Activated naive CD8-positive, alpha-beta T cell treated with anti-CD3 and anti-CD28 coated beads for 36 hours (primary cell): Measurements from ENCODE around the gene PMM2. TPM values are rescaled to one million over a fixed set of nuclear protein-coding genes. Genes with fewer than 3 reads are reported as not detected.
"Not testable (repeated sequence)": the region's sequence is repeated elsewhere in the genome, so short reads cannot be mapped to it uniquely, and the experiment has no call there.

Experiments used
- DNase-seq: peaks from one replicate; pipeline ENCODE4 v3.0.0; 2021
- H3K27ac Mint-ChIP-seq: one replicate; pipeline ENCODE4 v1.8.0; 2022; ENCODE audit warnings: mild to moderate bottlenecking, moderate library complexity, mixed read lengths
- H3K27me3 Mint-ChIP-seq: one replicate; pipeline ENCODE4 v1.8.0; 2022; ENCODE audit warnings: mild to moderate bottlenecking, mixed read lengths
- H3K36me3 Mint-ChIP-seq: one replicate; pipeline ENCODE4 v1.8.0; 2021; ENCODE audit warnings: mild to moderate bottlenecking, mixed read lengths
- H3K4me1 Mint-ChIP-seq: one replicate; pipeline ENCODE4 v1.8.0; 2021; ENCODE audit warnings: mixed read lengths
- H3K4me3 Mint-ChIP-seq: one replicate; pipeline ENCODE4 v1.8.0; 2022; ENCODE audit warnings: mild to moderate bottlenecking, moderate library complexity, mixed read lengths
- H3K9me3 Mint-ChIP-seq: one replicate; pipeline ENCODE4 v1.8.0; 2022; ENCODE audit warnings: mixed read lengths
- total RNA-seq, 2 experiments: library from RNA; stranded (reverse); gene quantifications; one replicate each; pipeline ENCODE4 v1.2.3, GENCODE V29; 2021

The PMM2 gene
- total RNA-seq, 2 experiments from 2014 or later, result 59.0 to 59.8 TPM

DNA sequence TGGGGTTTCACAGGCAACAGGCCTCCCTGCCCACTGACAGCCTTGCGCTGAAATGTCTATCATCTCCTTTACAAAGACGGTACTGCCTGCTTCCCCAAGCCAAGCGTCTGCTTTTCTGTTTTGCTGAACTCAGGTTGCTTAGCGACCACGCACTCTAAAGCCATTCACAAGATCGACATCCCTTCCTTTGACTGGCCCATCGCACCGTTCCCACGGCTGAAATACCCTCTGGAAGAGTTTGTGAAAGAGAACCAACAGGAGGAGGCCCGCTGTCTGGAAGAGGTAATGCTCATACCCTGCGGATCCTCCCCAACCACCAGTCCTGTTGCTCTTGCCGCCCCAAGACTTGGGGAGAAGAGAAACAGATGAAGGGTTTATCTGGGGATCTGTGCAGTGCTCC is 28.9 kb upstream of the PMM2 start:
- Mint-ChIP-seq H3K27ac (no peak overlapping the region), H3K4me3 (no peak overlapping the region), H3K27me3 (no peaks in the 10 kb centered on the region), H3K36me3 (no peaks in the 10 kb centered on the region), H3K9me3 (no peaks in the 10 kb centered on the region), H3K4me1 (no peaks in the 10 kb centered on the region)
- DNase-seq, result no peak

DNA sequence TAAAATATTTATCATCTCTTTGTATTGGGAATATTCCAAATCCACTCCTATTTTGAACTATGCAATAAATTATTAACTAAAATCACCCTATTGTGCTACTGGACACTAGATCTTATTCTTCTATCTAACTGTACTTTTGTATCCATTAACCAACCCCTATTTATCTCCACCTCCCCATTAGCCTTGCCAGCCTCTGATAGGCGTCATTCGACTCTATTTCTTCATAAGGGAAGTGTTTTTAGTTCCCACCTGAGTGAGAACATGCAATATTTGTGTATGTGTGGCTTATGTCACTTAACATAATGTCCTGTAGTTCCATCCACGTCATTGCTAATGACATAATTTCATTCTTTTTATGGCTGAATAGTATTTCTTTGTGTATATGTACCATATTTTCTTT is 24.1 kb upstream of the PMM2 start:
- peaks cover 8% of the 10 kb centered on the region for H3K36me3 Mint-ChIP-seq
- H3K27me3 Mint-ChIP-seq, result no peaks in the 10 kb centered on the region
- no peak overlapping the region for H3K4me3 Mint-ChIP-seq
- peaks cover 2% of the 10 kb centered on the region for H3K9me3 Mint-ChIP-seq
- H3K27ac Mint-ChIP-seq, result no peak overlapping the region
- no peaks in the 10 kb centered on the region for H3K4me1 Mint-ChIP-seq
- no peak for DNase-seq

DNA sequence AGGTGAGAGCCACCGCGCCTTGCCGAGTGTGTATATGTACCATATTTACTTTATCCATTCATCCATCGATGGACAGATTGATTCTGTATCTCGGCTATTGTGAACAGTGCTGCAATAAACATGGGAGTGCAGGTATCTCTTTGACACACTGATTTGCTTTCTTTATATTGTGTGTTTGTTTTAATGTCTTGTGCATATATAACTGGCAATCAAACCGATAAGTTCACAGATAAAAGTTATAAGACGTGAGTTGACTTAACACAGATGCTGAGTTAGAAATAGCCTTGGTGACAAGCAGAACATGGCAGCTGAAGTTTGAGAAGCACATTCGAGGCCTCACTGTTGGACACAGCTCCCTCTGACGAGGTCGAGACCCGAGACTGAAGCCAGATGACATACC is 23.4 kb upstream of the PMM2 start:
- no peak overlapping the region for H3K27ac Mint-ChIP-seq
- H3K36me3 Mint-ChIP-seq, result peaks cover 8% of the 10 kb centered on the region
- no peaks in the 10 kb centered on the region for H3K4me1 Mint-ChIP-seq
- H3K27me3 Mint-ChIP-seq, result no peaks in the 10 kb centered on the region
- H3K9me3 Mint-ChIP-seq, result peaks cover 2% of the 10 kb centered on the region
- H3K4me3 Mint-ChIP-seq, result no peak overlapping the region
- DNase-seq, result no peak

DNA sequence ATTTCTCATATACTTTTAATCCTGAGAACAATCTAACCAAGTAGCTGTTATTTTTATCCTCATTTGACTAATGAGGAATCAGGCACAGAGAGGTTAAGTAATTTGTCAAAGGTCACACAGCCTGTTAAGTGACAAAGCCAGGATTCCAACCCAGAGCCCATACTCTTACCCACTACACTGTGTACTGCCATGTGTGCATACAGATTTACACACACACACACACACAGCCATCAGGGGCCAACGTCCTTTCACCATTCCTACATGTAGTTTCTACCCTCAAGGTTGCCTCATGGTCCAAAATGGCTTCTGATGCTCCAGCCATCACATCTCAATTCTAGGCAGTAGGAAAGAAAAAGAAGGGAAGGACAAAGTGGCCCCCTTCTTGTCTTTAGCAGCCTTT is 22.3 kb upstream of the PMM2 start:
- Mint-ChIP-seq H3K27me3 (no peaks in the 10 kb centered on the region), H3K36me3 (peaks cover 8% of the 10 kb centered on the region), H3K27ac (no peak overlapping the region), H3K4me1 (no peaks in the 10 kb centered on the region), H3K9me3 (peaks cover 2% of the 10 kb centered on the region), H3K4me3 (no peak overlapping the region)
- DNase-seq, result no peak

DNA sequence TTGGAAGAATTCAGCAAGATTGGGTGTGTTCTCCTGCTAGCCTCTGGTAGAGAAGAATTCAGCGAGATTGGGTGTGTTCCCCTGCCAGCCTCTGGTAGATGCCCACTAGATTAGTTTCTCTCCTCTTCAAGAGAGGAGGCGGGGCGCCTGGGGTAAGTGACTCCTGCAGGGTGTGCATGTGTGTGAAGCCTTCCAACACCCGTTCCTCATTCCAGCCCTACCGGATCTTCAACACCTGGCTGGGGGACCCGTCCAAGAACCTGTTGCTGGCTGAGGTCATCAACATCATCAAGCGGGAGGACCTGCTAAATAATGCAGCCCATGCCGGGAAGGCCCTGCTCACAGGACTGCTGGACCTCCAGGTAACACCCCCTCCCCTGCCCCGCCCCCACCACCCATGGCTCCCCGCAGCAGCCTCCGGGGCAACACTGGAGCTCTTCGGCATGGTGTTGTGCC is 21.5 kb upstream of the PMM2 start:
- Mint-ChIP-seq H3K27me3 (no peaks in the 10 kb centered on the region), H3K27ac (no peak overlapping the region), H3K4me1 (no peaks in the 10 kb centered on the region), H3K4me3 (no peak overlapping the region), H3K9me3 (peaks cover 2% of the 10 kb centered on the region), H3K36me3 (peaks cover 8% of the 10 kb centered on the region)
- DNase-seq, result no peak

DNA sequence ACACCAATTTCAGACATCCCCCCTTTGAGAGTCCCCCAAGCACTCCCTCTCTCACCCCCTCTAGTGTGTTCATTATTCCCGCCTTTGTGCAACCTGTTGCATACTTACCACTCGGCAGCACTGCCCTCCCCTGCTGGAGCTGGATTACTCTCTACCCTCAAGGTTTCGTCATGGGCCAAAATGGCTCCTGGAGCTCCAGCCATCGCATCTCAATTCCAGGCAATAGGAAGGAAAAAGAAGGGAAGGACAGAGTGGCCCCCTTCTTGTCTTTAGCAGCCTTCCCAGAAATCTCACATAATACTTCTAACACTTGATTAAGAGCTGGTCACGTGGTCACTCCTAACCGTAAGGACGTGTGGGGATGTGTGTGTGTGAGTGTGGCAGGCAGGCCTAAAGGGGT is 20.4 kb upstream of the PMM2 start:
- Mint-ChIP-seq H3K27me3 (no peaks in the 10 kb centered on the region), H3K27ac (no peak overlapping the region), H3K9me3 (peaks cover 2% of the 10 kb centered on the region), H3K36me3 (peaks cover 8% of the 10 kb centered on the region), H3K4me1 (no peaks in the 10 kb centered on the region), H3K4me3 (no peak overlapping the region)
- no peak for DNase-seq

DNA sequence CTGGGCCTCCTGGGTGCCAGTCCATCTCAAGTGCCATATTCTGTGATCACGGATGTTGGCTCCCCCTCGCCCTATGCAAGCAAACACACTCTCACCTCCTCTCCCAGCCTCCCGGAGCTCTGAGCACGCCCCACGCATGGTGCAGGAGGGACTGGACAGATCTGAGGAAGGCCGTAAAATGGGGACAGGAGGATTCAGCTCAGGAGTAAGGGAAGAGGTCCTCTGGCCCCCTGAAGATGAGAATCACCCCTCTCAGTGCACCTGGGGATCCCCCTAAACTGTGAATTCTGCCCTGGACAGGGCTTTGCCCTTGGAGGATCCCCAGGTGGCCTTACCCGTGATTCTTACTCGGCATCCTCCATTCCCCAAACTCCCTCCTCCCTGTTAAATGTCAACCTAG is 15.8 kb upstream of the PMM2 start:
- Mint-ChIP-seq H3K4me3 (no peak overlapping the region), H3K4me1 (no peaks in the 10 kb centered on the region), H3K27me3 (no peaks in the 10 kb centered on the region), H3K27ac (no peak overlapping the region), H3K36me3 (peaks cover 3% of the 10 kb centered on the region), H3K9me3 (peaks cover 2% of the 10 kb centered on the region)
- no peak for DNase-seq

DNA sequence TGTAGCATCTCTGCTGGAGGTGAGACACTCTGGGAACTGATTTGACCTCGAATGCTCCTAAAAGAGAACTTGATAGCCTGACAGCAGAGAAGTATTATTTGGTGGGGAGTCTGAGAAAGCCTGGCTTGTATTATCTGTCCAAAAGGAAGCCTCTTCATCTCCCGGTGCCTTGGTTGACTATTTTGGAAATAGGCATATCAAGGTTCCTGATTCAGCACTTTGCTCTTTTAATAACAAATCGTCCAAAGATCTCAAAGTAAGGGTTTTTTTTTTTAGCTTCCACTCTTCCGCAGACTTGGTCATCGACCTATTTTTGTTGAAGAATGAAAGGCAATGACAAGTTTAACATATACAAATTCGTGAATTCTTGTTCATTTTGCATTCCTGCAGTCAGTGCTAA is 15.0 kb upstream of the PMM2 start:
- Mint-ChIP-seq H3K4me1 (no peaks in the 10 kb centered on the region), H3K9me3 (no peaks in the 10 kb centered on the region), H3K4me3 (no peak overlapping the region), H3K27me3 (no peaks in the 10 kb centered on the region), H3K36me3 (no peaks in the 10 kb centered on the region), H3K27ac (no peak overlapping the region)
- no peak for DNase-seq

DNA sequence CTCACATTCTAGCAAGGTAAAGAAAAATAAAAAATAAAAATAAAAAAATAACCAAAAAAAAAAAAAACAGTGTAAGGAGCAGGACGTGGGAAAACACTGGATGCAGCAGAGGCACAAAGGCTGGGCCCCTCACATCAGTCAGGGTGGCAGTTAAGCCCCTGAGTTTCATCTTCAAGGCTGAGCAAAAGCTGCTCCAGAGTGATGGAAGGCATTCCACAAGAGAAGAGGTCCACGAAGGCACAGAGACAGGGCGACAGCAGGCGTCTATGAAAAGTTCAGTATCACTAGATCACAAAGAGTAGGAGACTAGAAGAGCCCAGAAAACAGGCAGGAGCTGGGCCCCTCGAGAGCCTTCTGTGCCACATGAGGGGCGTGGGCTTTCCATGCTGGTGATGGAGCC is 12.2 kb upstream of the PMM2 start:
- Mint-ChIP-seq H3K36me3 (no peaks in the 10 kb centered on the region), H3K4me1 (no peaks in the 10 kb centered on the region), H3K27ac (no peak overlapping the region), H3K27me3 (no peaks in the 10 kb centered on the region), H3K9me3 (no peaks in the 10 kb centered on the region), H3K4me3 (no peak overlapping the region)
- DNase-seq, result no peak

DNA sequence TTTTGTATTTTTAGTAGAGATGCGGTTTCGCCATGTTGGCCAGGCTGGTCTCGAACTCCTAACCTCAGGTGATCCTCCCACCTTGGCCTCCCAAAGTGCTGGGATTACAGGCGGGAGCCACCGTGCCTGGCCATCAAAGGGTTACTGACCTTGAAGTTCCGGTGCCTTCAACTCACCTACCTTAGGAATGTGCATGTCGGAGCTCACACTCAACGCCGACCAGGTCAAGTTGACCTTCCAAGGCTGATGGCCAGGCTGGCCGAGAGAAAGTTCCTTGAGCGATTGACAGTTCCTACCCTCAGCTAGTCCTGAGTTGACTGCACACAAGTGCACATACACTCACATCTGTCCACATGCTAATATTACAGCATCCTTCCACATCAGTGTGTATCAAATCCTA is 11.3 kb upstream of the PMM2 start:
- not testable (repeated sequence) for H3K27me3 Mint-ChIP-seq, DNase-seq, H3K9me3 Mint-ChIP-seq, H3K36me3 Mint-ChIP-seq, H3K4me1 Mint-ChIP-seq, H3K27ac Mint-ChIP-seq, H3K4me3 Mint-ChIP-seq

DNA sequence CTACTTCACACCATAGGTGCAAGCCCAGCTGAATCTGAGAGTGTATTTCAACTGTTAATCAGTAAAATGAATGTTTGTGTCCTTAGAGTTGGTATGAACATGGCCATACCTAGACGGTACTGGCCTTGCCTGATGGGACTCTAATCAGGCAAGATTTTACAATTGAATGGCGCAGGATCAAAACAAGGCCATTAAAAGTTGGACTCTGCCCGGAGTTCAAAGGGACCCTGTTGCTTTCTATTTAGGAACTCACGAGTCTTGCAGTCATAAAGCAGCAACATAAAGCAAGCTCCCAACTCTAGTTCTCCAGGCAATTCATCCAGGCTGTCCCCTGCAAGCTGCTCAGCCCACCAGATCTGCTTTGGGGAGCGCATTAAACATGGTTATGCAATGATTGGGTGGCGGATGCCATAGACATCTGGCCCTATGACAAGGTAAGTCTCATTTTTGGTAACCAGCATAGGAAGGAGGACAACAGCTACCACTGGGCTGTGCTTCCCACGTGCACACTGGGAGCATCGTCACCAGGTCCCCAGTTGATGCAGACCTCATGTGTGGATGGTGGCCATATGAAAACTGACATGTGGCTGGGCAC is 9.0 kb upstream of the PMM2 start:
- H3K4me1 Mint-ChIP-seq, result peaks cover 3% of the 10 kb centered on the region
- no peaks in the 10 kb centered on the region for H3K27me3 Mint-ChIP-seq
- no peak overlapping the region for H3K4me3 Mint-ChIP-seq
- no peaks in the 10 kb centered on the region for H3K9me3 Mint-ChIP-seq
- no peak for DNase-seq
- H3K27ac Mint-ChIP-seq, result no peak overlapping the region
- no peaks in the 10 kb centered on the region for H3K36me3 Mint-ChIP-seq

DNA sequence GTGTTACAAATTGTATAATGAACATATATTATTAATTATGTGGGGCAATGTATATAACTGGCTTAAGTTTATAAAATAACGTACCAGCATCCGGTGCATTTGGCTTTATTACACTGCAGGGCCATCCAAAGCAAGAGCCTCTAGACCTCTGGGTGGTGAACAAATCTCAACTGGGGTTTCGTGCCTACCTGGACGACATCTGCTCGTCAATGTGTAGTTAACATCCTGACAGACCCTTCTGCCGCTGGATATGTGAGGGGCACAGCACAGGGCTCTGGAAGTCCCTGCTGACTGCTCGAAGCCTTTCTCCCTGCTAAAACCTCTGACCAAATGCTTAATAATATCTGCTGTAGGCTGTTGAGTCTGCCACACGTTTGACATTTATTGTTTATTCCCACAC is 2.5 kb upstream of the PMM2 start:
- Mint-ChIP-seq H3K4me1 (peaks cover 37% of the 10 kb centered on the region), H3K36me3 (peaks cover 17% of the 10 kb centered on the region), H3K27me3 (no peaks in the 10 kb centered on the region), H3K9me3 (no peaks in the 10 kb centered on the region), H3K27ac (no peak overlapping the region), H3K4me3 (no peak overlapping the region)
- DNase-seq, result no peak

DNA sequence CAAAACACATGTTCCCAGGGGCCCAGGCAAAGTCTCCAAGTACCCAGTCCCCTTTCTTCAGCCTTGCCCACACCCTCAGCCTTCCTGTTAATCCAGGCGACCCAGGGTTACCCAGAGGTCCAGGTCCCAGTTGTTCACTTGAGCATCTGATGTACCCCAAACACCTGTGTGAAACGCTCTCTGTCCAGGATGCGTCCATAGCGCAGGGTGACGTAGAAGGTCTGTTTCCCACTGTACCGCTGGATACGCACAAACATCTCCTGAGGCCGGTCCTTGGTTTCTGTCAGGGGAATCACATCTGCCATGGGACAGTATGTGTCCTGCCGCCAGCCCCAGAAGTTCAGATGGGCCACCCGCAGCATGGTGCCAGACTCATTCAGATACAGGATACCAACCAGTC is 1.8 kb upstream of the PMM2 start:
- no peaks in the 10 kb centered on the region for H3K27me3 Mint-ChIP-seq

DNA sequence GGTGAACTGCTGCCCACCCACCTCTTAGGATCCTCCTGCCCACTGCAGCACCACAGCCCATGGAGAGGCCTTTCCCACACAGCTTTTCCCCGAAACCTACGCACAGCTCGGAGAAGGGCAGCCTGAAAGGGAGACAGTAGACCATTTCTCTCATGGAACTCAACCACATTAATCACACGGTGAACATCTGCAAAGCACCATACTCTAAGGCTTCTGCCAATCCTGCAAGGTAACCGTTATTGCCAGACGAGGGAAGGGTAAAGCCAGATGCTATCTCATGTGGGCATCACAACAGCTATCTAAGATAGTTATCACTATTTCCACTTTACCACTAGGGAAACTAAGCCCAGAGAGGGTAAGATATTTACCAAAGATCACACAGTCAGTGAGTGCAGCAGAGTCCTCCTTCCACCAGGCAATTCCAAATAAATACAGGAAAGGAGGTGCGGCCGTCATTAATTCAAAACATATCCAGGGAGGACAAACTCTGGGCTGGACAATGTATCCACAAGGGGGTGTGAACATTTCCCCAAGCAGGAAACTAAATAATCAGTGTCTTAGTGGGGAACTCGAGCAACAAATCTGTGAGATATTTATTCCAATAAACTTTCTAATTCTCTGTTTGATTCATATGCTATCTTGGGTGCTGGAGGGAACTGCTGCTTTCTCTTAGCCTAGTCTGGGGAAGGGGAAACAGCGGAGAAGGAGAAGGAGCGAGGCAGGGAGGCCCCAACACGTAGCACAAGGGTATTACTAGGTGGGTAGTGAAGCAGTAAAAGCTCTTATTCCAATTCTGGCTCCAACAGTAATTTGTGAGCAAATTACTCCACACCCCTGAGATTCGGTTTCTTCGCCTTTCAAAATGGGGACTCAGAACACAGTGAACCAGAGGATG is 923 bp upstream of the PMM2 start:
- peaks cover 40% of the 10 kb centered on the region for H3K4me1 Mint-ChIP-seq

More for the DNA sequence above, 1.8 kb upstream of the PMM2 start:
- Mint-ChIP-seq H3K4me1 (peaks cover 38% of the 10 kb centered on the region), H3K4me3 (no peak overlapping the region), H3K9me3 (no peaks in the 10 kb centered on the region), H3K27ac (no peak overlapping the region), H3K36me3 (peaks cover 17% of the 10 kb centered on the region)
- DNase-seq, result no peak

DNA sequence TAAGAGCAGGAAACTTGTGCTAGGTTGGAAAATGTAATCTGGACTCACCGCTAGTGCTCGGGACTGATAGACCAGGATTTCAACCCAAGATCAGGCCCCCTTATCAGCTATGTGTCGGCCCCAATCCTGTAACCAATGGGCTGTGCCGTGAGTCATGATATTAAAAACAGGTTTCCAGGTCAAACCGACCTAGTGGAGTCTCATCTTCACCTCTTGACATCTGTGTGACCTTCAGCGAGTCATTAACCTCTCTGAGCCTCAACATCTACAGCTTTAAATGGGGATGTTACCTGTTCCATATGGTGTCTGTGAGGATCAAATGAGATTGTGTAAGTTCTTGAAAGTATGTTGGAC is 512 bp downstream of the PMM2 start:
- H3K27ac Mint-ChIP-seq, result peak overlapping the region; percentile 96
- H3K9me3 Mint-ChIP-seq, result no peaks in the 10 kb centered on the region
- H3K4me1 Mint-ChIP-seq, result peaks cover 37% of the 10 kb centered on the region
- H3K36me3 Mint-ChIP-seq, result peaks cover 32% of the 10 kb centered on the region
- no peaks in the 10 kb centered on the region for H3K27me3 Mint-ChIP-seq
- DNase-seq, result no peak
- H3K4me3 Mint-ChIP-seq, result peak overlapping the region; percentile 95

More for the DNA sequence above, 923 bp upstream of the PMM2 start:
- Mint-ChIP-seq H3K4me3 (peak overlapping the region; percentile 95), H3K27me3 (no peaks in the 10 kb centered on the region), H3K9me3 (no peaks in the 10 kb centered on the region), H3K27ac (peak overlapping the region; percentile 96), H3K36me3 (peaks cover 23% of the 10 kb centered on the region)
- DNase-seq, result no peak
